Measurements from ENCODE around the gene HDAC4. TPM values are rescaled to one million over a fixed set of nuclear protein-coding genes. Genes with fewer than 3 reads are reported as not detected.

The HDAC4 gene
- total and polyA plus RNA-seq, 2 experiments from 2014 or later = 8.1 to 41.8 TPM

GRCh38 chr2:239157269-239157668 lies 243.6 kb downstream of the HDAC4 start:
- no peak overlapping the region for H3K4me3 ChIP-seq
- Mint-ChIP-seq H3K27me3 (ENCODE audit: insufficient read depth, low read depth, poor library complexity) (peaks cover 7% of the 10 kb centered on the region), H3K36me3 (ENCODE audit: low read depth) (peaks cover 48% of the 10 kb centered on the region), H3K4me1 (peaks cover 7% of the 10 kb centered on the region), H3K9me3 (no peaks in the 10 kb centered on the region; the same call in 2 of the 3 replicates), H3K27ac (no peak overlapping the region), H3K4me3 (no peak overlapping the region)
- no peaks in the 10 kb centered on the region for H3K4me1 ChIP-seq (ENCODE audit: insufficient read depth)
- no peaks in the 10 kb centered on the region for H3K79me2 ChIP-seq (replicated peaks; ENCODE audit: insufficient read depth)
- no peak for DNase-seq (ENCODE audit: low spot score)
- H3K36me3 ChIP-seq (ENCODE audit: insufficient read depth) = no peaks in the 10 kb centered on the region
- H4K20me1 ChIP-seq (replicated peaks; ENCODE audit: insufficient read depth) = peaks cover 3% of the 10 kb centered on the region; the same call in 1 of the 2 replicates
- no peak for ATAC-seq
- no peaks in the 10 kb centered on the region for H3K9me2 ChIP-seq (ENCODE audit: insufficient read depth)
- no peak overlapping the region for H2AFZ ChIP-seq
- TF ChIP-seq, protein P1, sequence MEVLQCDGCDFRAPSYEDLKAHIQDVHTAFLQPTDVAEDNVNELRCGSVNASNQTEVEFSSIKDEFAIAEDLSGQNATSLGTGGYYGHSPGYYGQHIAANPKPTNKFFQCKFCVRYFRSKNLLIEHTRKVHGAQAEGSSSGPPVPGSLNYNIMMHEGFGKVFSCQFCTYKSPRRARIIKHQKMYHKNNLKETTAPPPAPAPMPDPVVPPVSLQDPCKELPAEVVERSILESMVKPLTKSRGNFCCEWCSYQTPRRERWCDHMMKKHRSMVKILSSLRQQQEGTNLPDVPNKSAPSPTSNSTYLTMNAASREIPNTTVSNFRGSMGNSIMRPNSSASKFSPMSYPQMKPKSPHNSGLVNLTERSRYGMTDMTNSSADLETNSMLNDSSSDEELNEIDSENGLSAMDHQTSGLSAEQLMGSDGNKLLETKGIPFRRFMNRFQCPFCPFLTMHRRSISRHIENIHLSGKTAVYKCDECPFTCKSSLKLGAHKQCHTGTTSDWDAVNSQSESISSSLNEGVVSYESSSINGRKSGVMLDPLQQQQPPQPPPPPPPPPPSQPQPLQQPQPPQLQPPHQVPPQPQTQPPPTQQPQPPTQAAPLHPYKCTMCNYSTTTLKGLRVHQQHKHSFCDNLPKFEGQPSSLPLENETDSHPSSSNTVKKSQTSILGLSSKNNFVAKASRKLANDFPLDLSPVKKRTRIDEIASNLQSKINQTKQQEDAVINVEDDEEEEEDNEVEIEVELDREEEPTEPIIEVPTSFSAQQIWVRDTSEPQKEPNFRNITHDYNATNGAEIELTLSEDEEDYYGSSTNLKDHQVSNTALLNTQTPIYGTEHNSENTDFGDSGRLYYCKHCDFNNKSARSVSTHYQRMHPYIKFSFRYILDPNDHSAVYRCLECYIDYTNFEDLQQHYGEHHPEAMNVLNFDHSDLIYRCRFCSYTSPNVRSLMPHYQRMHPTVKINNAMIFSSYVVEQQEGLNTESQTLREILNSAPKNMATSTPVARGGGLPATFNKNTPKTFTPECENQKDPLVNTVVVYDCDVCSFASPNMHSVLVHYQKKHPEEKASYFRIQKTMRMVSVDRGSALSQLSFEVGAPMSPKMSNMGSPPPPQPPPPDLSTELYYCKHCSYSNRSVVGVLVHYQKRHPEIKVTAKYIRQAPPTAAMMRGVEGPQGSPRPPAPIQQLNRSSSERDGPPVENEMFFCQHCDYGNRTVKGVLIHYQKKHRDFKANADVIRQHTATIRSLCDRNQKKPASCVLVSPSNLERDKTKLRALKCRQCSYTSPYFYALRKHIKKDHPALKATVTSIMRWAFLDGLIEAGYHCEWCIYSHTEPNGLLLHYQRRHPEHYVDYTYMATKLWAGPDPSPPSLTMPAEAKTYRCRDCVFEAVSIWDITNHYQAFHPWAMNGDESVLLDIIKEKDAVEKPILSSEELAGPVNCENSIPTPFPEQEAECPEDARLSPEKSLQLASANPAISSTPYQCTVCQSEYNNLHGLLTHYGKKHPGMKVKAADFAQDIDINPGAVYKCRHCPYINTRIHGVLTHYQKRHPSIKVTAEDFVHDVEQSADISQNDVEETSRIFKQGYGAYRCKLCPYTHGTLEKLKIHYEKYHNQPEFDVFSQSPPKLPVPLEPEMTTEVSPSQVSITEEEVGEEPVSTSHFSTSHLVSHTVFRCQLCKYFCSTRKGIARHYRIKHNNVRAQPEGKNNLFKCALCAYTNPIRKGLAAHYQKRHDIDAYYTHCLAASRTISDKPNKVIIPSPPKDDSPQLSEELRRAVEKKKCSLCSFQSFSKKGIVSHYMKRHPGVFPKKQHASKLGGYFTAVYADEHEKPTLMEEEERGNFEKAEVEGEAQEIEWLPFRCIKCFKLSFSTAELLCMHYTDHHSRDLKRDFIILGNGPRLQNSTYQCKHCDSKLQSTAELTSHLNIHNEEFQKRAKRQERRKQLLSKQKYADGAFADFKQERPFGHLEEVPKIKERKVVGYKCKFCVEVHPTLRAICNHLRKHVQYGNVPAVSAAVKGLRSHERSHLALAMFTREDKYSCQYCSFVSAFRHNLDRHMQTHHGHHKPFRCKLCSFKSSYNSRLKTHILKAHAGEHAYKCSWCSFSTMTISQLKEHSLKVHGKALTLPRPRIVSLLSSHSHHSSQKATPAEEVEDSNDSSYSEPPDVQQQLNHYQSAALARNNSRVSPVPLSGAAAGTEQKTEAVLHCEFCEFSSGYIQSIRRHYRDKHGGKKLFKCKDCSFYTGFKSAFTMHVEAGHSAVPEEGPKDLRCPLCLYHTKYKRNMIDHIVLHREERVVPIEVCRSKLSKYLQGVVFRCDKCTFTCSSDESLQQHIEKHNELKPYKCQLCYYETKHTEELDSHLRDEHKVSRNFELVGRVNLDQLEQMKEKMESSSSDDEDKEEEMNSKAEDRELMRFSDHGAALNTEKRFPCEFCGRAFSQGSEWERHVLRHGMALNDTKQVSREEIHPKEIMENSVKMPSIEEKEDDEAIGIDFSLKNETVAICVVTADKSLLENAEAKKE (CRISPR knock-in tag; IDR thresholded peaks at IDR 0.05) = no peak
- TF ChIP-seq EZH2phosphoT487 (IDR thresholded peaks at IDR 0.05; ENCODE audit: unreplicated experiment) = no peak
- no peak for TF ChIP-seq EZH2 (IDR thresholded peaks at IDR 0.05; ENCODE audit: low read depth, unreplicated experiment)
- no peak for TF ChIP-seq JUNB (IDR thresholded peaks at IDR 0.05; ENCODE audit: unreplicated experiment)
- no peaks in the 10 kb centered on the region for H3F3A ChIP-seq (replicated peaks; ENCODE audit: low read depth)
- no peak overlapping the region for H3K4me2 ChIP-seq
- H3K27me3 ChIP-seq (ENCODE audit: insufficient read depth) = no peaks in the 10 kb centered on the region
- H3K27ac ChIP-seq (ENCODE audit: low read depth) = no peak overlapping the region

DNA sequence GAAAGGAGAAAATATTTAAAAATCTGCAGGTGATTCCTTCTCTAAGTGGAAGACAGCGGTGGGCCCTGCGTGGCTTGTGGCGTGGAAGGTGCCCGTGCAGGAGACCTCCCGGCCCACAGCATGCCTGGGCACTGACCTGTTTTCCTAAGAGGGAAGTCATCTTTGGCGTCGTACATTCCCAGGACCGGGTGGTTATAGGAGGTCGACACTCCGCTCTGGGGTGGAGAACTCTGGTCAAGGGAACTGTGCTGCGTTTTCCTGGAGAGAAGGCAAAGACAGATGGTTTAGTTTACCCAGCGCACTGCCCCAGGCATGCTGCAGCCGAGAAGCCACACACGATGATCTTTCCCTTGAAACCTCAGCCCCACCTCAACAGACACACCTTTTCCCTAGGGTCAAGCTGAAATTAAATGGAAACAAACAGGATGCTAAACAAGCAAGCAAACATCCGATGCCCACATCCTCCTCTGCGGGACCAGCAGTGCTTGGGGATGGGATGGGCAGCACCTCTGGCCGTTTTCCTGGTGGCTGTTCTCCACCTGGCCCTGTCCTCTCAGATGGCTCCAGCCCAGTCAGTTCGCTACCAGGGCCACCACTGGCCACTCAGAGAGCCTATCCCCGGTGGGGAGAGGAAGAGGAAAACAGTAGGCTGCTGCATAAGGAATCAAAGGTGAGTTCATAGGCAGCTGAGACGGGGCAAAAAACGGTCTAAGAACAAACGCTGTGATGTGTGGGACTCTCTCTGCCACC lies 244.1 kb downstream of the HDAC4 start:
- Histone ChIP-seq H3K4me2 (no peak overlapping the region), H3K36me3 (ENCODE audit: insufficient read depth) (no peaks in the 10 kb centered on the region), H3K4me1 (ENCODE audit: insufficient read depth) (no peaks in the 10 kb centered on the region), H3K4me3 (no peak overlapping the region), H3K27me3 (ENCODE audit: insufficient read depth) (no peaks in the 10 kb centered on the region), H2AFZ (no peak overlapping the region), H3K27ac (ENCODE audit: low read depth) (no peak overlapping the region), H3K79me2 (replicated peaks; ENCODE audit: insufficient read depth) (no peaks in the 10 kb centered on the region), H3F3A (replicated peaks; ENCODE audit: low read depth) (no peaks in the 10 kb centered on the region), H4K20me1 (replicated peaks; ENCODE audit: insufficient read depth) (peaks cover 3% of the 10 kb centered on the region; the same call in 1 of the 2 replicates), H3K9me2 (ENCODE audit: insufficient read depth) (no peaks in the 10 kb centered on the region)
- Mint-ChIP-seq H3K9me3 (no peaks in the 10 kb centered on the region; the same call in 2 of the 3 replicates), H3K27me3 (ENCODE audit: insufficient read depth, low read depth, poor library complexity) (peaks cover 5% of the 10 kb centered on the region), H3K4me1 (peaks cover 7% of the 10 kb centered on the region), H3K27ac (no peak overlapping the region), H3K36me3 (ENCODE audit: low read depth) (peaks cover 48% of the 10 kb centered on the region), H3K4me3 (no peak overlapping the region)
- DNase-seq (ENCODE audit: low spot score) (no peak), ATAC-seq (no peak)
- no peak for TF ChIP-seq ZNF114 (CRISPR knock-in tag; IDR thresholded peaks at IDR 0.05)
- no peak for TF ChIP-seq POLR2AphosphoS5 (IDR thresholded peaks at IDR 0.05; ENCODE audit: low read depth)
- no peak for TF ChIP-seq EZH2phosphoT487 (IDR thresholded peaks at IDR 0.05; ENCODE audit: unreplicated experiment)
- no peak for TF ChIP-seq ZNF331 (CRISPR knock-in tag; IDR thresholded peaks at IDR 0.05; ENCODE audit: low read depth)
- no peak for TF ChIP-seq CREB1 (CRISPR knock-in tag; IDR thresholded peaks at IDR 0.05; ENCODE audit: low read depth)
- TF ChIP-seq, protein P2, sequence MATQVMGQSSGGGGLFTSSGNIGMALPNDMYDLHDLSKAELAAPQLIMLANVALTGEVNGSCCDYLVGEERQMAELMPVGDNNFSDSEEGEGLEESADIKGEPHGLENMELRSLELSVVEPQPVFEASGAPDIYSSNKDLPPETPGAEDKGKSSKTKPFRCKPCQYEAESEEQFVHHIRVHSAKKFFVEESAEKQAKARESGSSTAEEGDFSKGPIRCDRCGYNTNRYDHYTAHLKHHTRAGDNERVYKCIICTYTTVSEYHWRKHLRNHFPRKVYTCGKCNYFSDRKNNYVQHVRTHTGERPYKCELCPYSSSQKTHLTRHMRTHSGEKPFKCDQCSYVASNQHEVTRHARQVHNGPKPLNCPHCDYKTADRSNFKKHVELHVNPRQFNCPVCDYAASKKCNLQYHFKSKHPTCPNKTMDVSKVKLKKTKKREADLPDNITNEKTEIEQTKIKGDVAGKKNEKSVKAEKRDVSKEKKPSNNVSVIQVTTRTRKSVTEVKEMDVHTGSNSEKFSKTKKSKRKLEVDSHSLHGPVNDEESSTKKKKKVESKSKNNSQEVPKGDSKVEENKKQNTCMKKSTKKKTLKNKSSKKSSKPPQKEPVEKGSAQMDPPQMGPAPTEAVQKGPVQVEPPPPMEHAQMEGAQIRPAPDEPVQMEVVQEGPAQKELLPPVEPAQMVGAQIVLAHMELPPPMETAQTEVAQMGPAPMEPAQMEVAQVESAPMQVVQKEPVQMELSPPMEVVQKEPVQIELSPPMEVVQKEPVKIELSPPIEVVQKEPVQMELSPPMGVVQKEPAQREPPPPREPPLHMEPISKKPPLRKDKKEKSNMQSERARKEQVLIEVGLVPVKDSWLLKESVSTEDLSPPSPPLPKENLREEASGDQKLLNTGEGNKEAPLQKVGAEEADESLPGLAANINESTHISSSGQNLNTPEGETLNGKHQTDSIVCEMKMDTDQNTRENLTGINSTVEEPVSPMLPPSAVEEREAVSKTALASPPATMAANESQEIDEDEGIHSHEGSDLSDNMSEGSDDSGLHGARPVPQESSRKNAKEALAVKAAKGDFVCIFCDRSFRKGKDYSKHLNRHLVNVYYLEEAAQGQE (IDR thresholded peaks at IDR 0.05; ENCODE audit: unreplicated experiment) = no peak
- no peak for TF ChIP-seq EZH2 (IDR thresholded peaks at IDR 0.05; ENCODE audit: low read depth, unreplicated experiment)
- no peak for TF ChIP-seq JUNB (IDR thresholded peaks at IDR 0.05; ENCODE audit: unreplicated experiment)
- no peak for TF ChIP-seq STAT1 (IDR thresholded peaks at IDR 0.05; ENCODE audit: unreplicated experiment)

All from GM23338 (cell line).